Endothelial cell of hepatic sinusoid (primary cell): Measurements from ENCODE around the gene PAQR9.

Experiments
- in situ Hi-C: cut with HindIII; loops from 2 replicates; pipeline ENCODE4 v1.10.0; 2017; ENCODE audit warnings: low sequenced_read_pairs

The PAQR9 gene, protein sequence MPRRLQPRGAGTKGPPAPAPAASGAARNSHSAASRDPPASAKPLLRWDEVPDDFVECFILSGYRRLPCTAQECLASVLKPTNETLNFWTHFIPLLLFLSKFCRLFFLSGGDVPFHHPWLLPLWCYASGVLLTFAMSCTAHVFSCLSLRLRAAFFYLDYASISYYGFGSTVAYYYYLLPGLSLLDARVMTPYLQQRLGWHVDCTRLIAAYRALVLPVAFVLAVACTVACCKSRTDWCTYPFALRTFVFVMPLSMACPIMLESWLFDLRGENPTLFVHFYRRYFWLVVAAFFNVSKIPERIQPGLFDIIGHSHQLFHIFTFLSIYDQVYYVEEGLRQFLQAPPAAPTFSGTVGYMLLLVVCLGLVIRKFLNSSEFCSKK

DNA sequence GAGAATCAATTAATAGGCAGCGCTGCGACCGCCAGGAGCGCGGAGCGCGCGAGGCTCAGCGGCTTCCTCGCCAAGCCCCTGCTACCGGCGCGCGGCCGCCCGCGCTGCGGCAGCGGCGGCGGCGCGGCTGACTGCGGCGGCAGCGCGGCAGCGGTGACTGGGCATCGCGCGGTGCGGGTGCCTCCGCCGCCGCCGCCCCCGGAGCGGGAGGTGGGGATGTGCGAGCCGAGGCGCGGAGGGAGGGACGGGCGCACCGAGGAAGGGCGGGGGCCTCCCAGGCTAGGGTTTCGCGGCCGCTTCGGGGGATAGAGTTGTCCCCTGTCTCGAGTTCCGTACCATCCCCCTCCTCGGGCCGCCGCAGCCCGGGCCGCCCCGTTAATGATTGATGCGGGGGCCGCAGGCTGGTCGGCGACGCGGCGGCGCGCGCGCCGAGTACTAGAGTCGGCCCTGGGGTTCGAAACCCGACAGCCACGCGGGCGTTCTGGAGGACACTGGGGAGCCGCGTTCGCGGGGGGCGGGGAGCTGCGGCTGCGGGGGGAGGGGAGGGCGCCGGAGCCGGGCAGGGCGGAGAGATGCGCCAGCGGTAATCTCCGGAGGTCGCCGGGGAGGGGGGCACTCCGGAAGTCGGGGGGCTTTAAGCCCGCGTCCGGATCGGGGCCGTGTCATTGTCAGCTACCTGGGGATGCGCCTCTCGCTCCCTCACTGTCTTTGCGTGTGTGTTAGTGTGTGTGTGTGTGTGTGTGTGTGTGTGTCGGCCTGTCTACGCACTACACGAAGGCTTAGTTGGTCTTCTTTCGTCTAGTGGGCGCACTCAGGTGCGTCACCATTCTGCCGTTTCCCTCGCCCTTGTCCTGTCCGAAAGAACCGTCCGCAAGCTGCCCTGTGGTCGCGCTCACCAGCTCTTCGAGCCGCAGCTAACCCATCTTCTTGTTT is at the start of gene PAQR9:
TSS of gene PAQR9 (minus strand) at position 159 of the 933 bp plus-strand sequence. CDS start 338 bp downstream, outside the sequence.
- in situ Hi-C loops, result no loop called here

DNA sequence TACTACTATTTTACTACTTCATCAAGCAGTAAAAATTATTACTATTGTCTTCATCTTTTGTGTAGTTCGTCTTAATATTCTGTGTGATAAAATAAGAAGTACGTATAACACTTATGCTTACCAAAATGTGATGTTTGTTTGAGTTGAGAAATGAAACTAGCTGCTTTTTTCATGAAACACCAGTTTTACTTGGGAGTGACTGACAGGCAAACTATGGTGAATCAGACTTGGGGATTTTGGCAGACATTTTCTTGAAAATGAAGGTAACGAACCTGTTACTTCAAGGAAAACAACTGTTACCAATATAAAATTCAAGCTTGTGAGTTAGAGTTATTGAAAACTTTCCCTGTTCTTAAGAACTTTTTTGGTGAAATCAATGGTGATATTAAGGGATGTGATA is 48.2 kb upstream of the PAQR9 start:
- in situ Hi-C loops, result loop anchor here (25.0 kb wide), 1 partner anchor 424 kb away; the partner anchor contains the start of genes ATR and PLS1

DNA sequence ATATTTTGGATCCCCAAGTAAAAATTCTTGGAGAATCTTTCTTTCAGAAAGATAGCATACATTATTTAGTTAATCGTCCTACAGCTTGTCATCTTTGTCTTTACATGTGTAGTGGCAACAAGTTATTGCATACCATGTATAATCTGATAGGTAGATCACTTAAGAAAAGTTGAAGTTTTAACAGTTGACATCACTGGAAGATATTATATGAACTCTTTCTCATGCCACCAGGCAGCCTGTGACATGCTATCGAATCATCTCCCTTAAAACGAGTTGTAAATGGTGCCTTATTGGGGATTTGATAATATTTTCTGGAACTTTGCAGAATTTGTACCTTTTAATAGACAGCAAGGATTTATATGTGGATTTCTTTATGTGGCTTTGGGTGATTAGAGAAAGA is 46.5 kb upstream of the PAQR9 start:
- in situ Hi-C loops, result loop anchor here (25.0 kb wide), 1 partner anchor 423 kb away; the partner anchor contains the start of genes ATR and PLS1

DNA sequence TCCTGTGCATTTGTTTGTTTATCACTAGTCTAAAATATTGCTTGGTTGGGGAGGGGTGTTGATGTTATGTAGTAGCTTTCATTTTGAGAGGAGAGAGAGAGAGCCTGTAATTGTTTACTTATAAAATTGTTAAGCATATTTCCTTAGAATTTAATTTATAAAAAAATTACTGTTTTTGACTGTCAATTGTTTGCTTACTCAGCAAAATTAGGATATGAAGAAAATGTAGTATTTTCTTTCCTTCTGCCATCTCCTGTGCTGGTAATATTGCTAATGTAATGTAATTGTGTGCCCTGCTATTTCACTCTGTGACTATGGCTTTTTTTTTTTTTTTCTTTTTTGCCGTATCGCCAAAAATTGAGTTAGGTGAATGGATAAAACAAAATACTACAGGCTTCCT is 41.3 kb upstream of the PAQR9 start:
- in situ Hi-C loops, result loop anchor here (25.0 kb wide), 1 partner anchor 418 kb away; the partner anchor contains the start of genes ATR and PLS1

DNA sequence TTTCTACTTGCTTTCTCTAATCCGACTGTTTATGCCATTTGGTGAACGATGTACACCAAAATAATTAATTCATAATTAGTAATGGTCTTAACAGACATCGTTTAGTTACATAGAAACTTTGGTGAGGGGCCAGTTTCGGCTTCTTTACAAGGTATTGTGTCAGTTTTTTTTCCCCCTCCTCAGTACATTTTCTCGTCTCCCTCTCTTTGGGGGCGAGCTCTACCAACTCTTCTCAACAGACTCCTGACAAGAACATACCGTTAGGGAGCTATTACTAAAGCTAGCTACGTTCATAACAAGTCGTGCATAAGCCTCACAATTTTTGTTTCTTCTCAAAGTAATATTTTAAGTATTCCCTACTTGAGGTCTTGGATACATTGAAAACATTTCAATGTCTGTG is 39.3 kb upstream of the PAQR9 start:
- in situ Hi-C loops, result loop anchor here (25.0 kb wide), 1 partner anchor 415 kb away; the partner anchor contains the start of genes ATR and PLS1

DNA sequence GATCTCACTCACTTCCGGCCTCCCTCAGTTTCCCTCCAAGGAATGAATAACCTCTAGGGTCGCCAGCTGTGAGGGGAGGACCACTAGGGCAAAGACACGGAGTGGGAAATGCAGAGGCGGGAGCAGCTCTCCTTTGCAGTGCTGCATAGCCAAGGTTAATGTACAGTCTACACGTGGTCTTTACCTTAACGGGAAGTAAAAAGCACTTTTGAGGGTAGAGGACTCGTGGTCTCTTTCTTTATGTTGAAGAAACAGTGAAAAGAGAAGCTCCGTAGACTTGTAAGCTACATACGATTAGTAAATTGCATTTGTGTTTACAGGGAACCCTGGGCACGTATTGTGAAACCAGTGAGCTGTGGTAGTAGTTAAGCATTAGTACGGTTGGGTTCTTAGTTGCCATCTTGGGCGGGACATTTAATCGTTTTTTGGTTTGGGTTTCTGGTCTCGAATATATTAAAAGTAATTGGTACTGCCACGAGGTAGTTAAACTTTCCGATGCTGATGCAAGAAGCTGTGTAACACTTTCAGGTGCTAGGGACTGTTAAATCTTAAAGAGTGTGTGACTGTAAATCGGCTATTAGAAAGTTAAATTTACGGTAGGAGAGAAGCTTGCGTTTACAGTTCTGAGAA is 38.7 kb upstream of the PAQR9 start:
- in situ Hi-C loops, result loop anchor here (25.0 kb wide), 1 partner anchor 415 kb away; the partner anchor contains the start of genes ATR and PLS1

DNA sequence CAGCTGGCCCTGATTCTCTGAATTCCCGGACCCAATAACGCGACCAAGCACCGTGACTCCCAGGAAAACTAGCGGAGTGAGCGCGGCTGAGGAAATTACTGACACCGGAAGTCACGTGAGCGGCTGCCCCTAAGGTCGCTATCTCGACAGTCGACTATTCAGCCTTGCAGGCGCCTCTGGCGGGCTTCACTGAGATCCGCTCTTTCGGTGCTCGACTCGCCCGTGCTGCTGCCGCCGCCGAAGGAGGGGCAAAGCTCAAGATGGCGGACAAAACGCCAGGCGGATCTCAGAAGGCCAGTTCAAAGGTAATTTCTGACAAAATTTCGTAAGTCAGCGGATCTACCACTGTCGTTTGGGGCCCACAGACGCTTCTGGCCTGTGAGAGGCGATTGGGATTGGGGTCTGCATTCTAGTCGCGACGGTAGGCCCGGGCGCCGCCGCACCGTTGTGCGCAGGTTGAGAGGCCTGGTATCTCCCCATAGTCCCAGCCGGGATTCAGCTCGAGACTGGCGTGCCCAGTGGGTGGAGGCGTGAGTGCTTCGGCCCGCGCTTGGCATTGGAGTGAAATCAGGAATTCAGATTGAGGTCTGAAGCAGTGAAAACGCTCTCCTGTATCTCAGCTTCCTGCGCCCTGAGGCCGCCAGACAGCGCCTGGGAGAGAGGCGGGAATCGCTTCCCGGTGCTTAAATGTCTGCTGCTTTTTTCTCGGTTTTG is 38.1 kb upstream of the PAQR9 start, which contains the start of gene U2SURP:
TSS of gene U2SURP (plus strand) at position 202 of the 714 bp plus-strand sequence. CDS start at position 261, 59 bp downstream.
- in situ Hi-C loops, result loop anchor here (25.0 kb wide), 1 partner anchor 414 kb away; the partner anchor contains the start of genes ATR and PLS1

DNA sequence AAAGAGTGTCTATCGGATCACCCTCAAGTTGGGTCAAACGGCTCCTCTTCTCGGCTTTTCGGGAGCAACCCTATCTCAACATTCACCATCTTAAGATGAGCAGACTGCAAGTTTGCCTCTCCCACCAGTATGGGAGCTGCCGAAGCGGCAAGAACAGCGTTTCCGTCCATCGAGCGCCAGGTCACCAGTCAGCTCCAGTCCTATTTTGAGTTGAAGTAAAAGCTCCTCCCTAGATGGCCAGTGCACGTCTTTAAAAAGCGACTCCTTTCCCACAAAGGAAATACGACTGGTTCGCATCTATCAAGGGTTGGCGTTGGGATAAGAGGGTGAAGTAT is 37.5 kb upstream of the PAQR9 start:
- in situ Hi-C loops, result loop anchor here (25.0 kb wide), 1 partner anchor 414 kb away; the partner anchor contains the start of genes ATR and PLS1

DNA sequence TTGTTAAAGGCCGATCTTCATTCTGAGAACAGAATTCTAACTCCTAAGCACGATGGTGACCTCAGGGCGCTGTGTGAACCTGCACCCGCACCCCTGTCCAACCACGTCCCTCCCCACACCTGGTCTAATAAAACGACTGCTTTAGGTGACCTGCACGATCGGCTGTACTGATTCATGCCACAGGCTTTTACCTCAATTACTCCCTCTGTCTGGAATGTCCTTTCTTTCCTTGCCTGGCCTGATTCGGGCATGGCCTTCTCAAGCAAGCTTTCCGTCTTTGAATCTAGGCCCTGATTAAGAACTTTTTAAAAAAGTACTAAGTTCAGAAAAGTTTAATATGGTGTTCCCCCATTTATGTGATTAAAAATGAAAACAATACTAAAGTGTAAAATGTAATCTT is 37.1 kb upstream of the PAQR9 start:
- in situ Hi-C loops, result loop anchor here (25.0 kb wide), 1 partner anchor 413 kb away; the partner anchor contains the start of genes ATR and PLS1

DNA sequence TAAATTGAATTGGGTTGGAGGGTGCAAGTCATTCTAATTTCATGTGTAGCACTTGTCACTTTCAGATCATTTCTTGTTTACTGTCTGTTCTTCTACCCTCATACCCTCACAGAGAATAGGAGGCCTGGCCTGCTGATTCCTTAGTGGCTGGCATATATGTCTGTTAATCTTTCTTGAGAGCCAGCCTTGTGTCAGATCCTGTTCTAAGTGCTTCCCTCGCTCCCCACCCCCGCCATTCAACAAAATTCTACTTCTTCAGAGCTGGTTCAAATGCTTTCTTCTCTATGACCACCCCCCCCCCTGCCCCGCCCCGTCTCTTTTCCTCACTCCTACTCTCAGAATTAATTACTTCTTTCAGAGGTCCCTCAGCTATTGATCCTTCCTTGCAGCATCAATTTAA is 36.4 kb upstream of the PAQR9 start:
- in situ Hi-C loops, result loop anchor here (25.0 kb wide), 2 partner anchors 163 to 413 kb away; partner anchors contain the start of genes ATR and PLS1

DNA sequence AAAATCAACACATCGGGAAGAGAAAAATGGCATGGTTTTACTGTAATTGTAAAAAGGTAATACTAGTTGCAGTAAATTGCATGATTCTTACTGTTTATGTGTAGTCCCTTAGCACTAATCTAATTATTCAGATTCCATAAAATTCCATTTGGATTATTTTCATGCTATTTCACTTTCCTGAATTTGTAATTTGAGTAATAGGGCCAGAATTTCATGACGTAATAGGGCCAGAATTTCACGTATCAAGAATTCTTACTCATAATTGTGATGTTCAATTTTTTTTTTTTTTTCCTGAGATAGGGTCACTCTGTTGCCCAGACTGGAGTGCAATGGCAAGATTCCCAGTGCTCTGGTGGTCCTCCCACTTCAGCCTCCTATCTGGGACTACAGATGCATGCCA is 35.0 kb upstream of the PAQR9 start:
- in situ Hi-C loops, result loop anchor here (25.0 kb wide), 1 partner anchor 161 kb away; no protein-coding TSS in a partner anchor

DNA sequence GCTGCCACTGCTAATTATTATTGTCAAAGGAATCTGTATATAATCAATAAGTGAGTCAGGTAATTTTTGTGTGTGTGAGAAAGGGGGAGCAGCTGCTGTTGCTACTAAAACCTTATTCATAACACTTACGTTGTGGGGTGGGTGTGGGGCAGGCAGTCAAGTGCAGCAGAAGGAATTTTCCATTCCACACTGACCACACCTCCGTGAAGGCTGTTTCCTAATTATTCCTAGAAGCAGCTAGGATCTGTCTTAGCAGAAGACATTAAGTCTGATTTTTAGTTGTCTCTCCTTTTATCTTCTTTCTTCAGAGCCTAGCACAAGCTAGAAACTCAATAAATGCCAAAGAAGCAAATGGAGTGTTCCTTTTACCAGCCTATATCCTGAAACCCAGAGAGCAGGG is 33.9 kb upstream of the PAQR9 start:
- in situ Hi-C loops, result loop anchor here (25.0 kb wide), 1 partner anchor 160 kb away; no protein-coding TSS in a partner anchor

DNA sequence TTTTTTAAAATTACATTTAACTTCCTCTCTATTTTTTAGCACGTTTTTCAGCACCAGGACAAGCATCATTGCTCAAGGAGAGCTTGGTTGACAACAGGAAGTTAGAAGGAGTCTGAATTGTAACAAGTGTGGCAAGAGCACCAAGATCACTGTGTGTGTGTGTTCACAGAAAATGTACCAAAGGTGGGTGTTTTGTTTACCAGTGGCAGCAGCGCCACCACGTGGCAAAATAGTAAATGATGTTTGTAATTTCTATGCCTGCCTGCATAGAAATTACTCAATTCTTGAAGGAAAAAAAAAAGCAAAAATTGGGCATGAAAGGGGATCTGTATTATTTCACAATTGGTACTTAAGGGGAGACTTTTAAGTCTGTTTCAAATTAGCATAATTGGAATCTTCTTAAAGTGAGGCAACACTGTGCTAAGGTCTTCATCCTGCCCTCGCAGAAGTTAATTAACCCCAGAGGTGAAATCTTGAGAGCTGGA is 30.5 kb upstream of the PAQR9 start:
- in situ Hi-C loops, result loop anchor here (25.0 kb wide), 1 partner anchor 157 kb away; no protein-coding TSS in a partner anchor

DNA sequence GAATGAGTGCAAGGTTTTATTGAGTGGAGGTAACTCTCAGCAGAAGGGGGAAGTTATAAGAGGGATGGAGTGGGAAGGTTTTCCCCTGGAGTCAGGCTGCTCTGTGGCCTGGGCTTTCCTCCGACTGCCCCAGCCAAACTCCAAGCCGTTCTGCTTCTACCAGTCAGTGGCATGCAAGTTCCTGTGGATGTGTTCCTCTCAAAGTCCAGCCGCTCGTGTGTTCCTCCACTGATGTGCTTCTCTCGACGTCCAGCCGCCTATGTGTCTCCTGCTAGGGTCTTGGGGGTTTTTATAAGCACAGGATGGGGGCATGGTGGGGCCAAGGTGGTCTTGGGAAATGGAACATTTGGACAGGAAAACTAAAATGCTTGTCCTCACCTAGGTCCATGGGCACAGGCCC is 28.8 kb upstream of the PAQR9 start:
- in situ Hi-C loops, result loop anchor here (25.0 kb wide), 1 partner anchor 155 kb away; no protein-coding TSS in a partner anchor

DNA sequence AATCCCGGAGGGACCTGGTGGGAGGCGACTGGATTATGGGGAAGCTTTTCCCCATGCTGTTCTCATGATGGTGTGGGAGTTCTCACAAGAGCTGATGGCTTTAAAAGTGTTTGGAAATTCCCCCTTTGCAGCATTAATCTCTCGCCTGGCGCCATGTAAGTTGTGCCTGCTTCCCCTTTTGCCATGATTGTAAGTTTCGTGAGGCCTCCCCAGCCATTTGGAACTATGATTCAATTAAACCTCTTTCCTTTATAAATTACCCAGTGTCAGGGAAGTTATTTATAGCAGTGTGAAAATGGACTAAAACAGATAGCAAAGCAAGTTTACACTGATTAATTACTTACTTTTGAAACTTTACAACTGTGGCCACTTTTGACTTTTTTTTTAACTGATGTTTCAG is 27.2 kb upstream of the PAQR9 start:
- in situ Hi-C loops, result loop anchor here (25.0 kb wide), 1 partner anchor 153 kb away; no protein-coding TSS in a partner anchor

DNA sequence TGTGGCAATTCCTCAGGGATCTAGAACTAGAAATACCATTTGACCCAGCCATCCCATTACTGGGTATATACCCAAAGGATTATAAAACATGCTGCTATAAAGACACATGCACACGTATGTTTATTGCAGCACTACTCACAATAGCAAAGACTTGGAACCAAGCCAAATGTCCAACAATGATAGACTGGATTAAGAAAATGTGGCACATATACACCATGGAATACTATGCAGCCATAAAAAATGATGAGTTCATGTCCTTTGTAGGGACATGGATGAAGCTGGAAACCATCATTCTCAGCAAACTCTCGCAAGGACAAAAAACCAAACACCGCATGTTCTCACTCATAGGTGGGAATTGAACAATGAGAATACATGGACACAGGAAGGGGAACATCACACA is 25.4 kb upstream of the PAQR9 start:
- in situ Hi-C loops, result loop anchor here (25.0 kb wide), 1 partner anchor 152 kb away; no protein-coding TSS in a partner anchor

DNA sequence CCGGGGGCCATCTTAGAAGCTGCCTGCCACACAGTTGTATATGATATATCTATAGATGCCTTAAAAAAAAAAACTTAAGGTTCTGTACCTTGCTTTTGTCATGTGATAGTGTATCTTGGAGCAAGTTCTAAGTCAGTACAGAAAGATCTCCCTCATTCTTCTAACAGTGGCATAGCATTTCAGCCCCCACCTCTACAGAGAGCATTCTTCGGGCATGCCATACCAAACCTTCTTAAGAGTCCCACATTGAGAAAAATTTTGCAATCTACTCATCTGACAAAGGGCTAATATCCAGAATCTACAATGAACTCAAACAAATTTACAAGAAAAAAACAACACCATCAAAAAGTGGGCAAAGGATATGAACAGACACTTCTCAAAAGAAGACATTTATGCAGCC is 24.7 kb upstream of the PAQR9 start:
- in situ Hi-C loops, result loop anchor here (25.0 kb wide), 1 partner anchor 151 kb away; no protein-coding TSS in a partner anchor

DNA sequence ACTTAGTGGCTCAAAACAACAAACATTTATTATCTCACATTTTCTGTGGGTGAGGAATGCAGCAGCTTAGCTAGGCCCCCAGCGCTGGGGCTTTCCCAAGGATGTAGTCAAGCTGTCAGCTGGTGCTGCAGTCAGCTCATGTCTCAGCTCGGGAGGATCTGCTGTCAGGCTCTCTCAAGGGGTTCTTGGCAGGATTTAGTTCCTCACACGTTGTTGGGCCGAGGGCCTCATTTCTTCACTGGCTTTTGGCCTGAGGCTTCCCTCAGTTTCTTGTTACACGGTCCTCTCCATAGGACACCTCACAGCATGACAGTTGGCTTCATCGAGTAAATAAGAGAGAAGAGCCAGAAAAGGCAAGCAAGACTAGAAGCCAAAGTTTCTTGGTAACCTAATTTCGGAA is 24.2 kb upstream of the PAQR9 start:
- in situ Hi-C loops, result loop anchor here (25.0 kb wide), 1 partner anchor 150 kb away; no protein-coding TSS in a partner anchor

DNA sequence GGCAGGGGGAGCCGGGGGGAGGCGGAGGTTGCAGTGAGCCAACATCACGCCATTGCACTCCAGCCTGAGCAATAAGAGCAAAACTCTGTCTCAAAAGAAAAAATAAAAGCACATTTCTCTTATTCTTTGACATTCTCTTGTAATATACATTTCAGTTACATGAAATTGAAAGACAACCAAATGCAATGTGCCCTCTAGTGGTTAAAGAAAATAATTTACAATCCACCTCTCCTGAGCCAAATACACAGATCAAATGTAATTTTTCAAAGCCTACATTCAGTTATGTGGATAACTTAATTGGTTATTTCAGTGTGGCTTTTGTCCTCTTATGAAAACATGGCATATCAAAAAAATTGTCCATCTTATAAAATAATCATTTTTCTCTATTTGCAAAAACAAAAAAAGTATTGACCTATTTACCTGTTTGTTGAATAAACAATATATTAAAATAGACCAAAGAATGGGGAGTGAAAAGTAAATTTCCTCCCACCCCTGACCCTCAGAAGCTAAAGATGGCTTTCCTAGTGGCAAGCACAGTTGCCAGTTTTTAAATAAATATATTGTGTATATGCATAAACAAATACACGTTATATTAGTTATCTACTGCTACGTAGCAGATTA is 23.7 kb upstream of the PAQR9 start:
- in situ Hi-C loops, result loop anchor here (25.0 kb wide), 1 partner anchor 150 kb away; no protein-coding TSS in a partner anchor
